ENCODE results near the gene MYO10.
"Not testable (repeated sequence)": the region's sequence is repeated elsewhere in the genome, so short reads cannot be mapped to it uniquely, and the experiment has no call there.

MYO10 gene

DNA sequence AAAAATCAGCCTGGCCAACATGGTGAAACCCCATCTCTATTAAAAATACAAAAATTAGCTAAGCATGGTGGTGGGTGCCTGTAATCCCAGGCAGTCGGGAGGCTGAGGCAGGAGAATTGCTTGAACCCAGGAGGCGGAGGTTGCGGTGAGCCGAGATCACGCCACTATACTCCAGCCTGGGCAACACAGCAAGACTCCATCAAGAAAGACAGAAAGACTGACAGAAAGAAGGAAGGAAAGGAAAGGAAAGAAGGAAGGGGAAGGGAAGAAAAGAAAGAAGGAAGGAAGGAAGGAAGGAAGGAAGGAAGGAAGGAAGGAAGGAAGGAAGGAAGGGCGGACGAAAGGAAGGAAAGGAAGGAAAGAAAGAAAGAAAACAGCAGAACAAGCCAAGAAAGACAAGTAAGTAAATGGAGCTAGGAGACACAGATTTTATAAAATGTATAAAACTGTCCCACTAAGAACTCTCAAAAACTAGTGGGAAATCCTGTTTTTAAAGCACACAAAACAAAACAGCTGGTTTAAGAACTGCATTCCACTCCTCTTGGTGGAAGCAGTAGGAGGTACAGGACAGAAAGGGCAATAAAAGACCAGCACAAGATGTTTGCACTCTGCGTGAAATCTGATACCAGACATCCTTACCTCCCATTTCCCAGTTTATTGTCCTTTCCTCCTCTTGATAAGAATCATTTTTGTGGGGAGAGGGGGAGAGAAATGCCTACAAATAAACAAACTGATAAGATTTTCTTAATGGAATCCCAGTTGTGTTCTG is 46.7 kb downstream of the MYO10 start:
- Mint-ChIP-seq H3K4me1 (no peaks in the 10 kb centered on the region), H3K27ac (no peak overlapping the region), H3K27me3 (peaks cover 5% of the 10 kb centered on the region), H3K4me3 (no peak overlapping the region), H3K36me3 (peaks cover 1% of the 10 kb centered on the region), H3K9me3 (no peaks in the 10 kb centered on the region)

DNA sequence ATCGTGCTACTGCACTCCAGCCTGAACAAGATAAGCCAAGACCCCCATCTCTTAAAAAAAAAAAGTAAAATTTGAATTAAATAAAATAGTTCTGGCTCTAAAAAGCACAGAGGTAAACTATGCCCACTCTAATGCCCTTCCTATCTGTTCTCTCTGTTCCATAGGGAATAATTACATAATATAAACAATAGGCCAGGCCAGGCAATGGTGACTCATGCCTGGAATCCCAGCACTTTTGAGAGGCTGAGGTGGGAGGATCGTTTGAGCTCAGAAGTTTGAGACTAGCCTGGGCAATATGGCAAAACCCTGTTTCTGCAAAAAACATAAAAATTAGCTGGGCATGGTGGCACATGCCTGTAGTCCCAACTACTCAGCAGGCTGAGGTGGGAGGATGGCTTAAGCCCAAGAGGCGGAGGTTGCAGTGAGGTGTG is 47.4 kb downstream of the MYO10 start:
- Mint-ChIP-seq H3K27ac (no peak overlapping the region), H3K36me3 (peaks cover 1% of the 10 kb centered on the region), H3K27me3 (peaks cover 5% of the 10 kb centered on the region), H3K9me3 (no peaks in the 10 kb centered on the region), H3K4me3 (no peak overlapping the region), H3K4me1 (no peaks in the 10 kb centered on the region)

DNA sequence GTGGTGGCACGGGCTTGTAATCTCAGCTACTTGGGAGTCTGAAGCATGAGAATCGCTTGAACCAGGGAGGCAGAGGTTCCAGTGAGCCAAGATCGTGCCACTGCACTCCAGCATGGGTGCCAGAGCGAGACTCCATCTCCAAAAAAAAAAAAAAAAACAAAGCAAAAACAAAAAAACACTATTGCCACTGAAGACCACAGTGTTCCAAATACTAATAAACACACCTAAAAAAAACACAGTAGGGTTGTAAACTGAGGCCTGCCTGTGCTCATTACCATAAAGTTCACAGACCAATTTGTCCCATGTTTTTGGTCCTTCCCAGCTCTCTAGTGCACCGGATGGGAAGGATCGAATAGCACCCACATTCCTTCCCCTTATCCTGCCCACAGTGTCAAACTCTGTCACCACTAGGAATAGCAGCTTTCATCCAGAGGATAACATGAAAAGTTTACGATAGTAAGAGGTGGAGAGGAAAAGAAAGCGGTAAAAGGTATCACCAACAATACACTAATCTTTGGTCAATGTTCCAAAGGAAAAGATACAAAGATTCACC is 49.2 kb downstream of the MYO10 start:
- Mint-ChIP-seq H3K36me3 (peaks cover 1% of the 10 kb centered on the region), H3K27me3 (peaks cover 7% of the 10 kb centered on the region), H3K4me3 (no peak overlapping the region), H3K27ac (no peak overlapping the region), H3K4me1 (no peaks in the 10 kb centered on the region), H3K9me3 (no peaks in the 10 kb centered on the region)

DNA sequence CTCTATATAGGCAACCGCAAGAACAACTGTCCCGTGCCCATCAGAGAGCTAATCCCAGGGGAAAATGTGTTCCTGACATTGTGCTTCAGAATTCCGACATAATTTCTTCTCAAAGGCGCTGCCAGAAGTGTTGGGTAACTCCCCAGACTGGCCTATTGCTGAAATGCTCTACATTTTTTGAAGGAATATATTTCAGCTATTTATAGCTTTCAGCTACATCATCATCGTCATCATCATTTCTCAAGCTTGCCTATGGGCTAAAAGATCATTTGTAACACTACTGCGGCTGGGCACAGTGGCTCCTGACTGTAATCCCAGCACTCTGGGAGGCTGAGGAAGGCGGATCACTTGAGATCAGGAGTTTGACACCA is 49.7 kb downstream of the MYO10 start:
- Mint-ChIP-seq H3K4me3 (no peak overlapping the region), H3K9me3 (no peaks in the 10 kb centered on the region)

DNA sequence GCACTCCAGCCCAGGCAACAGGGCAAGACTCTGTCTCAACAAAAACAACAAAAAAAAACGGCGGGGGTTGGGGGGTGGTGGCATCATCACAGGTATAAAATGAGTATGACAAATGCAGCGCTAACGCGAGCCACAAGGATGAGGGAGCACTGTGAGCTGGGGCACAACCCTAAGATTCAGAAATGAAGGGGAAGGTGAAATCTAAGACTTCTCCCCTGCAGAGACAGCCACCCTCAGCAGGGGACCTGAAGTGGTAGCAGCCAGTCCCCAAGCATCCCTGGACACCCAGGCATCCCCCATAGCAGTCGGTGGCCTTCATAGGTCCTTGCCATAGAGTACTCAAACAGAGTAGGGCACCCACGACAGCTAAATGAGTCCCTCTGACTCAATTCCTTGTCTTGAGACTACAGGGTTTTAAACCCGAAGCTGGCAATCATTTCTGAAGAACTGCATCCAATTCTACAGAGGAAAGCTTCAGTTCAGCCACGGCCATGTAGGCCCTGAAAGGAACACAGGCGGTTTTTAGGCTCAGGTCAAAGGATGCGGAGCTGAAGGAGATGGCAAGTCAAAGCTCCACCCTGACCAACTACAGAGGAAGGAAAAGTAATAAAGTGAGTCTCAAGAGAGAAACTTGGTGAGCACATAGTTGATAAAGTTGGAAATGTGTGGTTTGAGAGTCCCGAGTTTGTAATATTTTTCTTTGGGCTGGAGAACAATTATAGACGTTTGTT is 50.3 kb downstream of the MYO10 start:
- Mint-ChIP-seq H3K4me1 (no peaks in the 10 kb centered on the region), H3K27ac (no peak overlapping the region), H3K4me3 (no peak overlapping the region), H3K36me3 (peaks cover 1% of the 10 kb centered on the region), H3K27me3 (peaks cover 7% of the 10 kb centered on the region), H3K9me3 (no peaks in the 10 kb centered on the region)

More for the DNA sequence above, 49.7 kb downstream of the MYO10 start:
- Mint-ChIP-seq H3K27ac (no peak overlapping the region), H3K27me3 (peaks cover 7% of the 10 kb centered on the region), H3K4me1 (no peaks in the 10 kb centered on the region), H3K36me3 (peaks cover 1% of the 10 kb centered on the region)

DNA sequence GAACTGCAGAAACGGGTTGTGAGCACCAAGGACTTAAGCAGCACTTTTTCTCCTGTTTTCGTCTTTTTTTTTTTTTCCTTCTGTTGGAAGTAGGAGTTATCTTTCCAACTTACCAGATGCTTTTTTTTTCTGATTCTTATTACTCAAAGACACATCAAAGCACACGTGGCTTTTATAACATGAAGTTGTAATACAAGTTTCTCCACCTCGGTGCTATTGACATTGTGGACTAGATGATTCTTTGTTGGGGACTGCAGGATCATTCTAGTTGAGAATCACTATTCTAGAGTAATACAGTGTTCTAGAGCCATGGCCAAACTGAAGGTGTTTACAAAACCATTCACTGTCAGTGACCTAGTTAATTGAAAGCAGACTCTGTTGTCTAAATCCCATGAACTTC is 51.5 kb downstream of the MYO10 start:
- Mint-ChIP-seq H3K4me1 (no peaks in the 10 kb centered on the region), H3K27me3 (peaks cover 7% of the 10 kb centered on the region), H3K36me3 (peaks cover 1% of the 10 kb centered on the region), H3K27ac (no peak overlapping the region), H3K4me3 (no peak overlapping the region), H3K9me3 (no peaks in the 10 kb centered on the region)

DNA sequence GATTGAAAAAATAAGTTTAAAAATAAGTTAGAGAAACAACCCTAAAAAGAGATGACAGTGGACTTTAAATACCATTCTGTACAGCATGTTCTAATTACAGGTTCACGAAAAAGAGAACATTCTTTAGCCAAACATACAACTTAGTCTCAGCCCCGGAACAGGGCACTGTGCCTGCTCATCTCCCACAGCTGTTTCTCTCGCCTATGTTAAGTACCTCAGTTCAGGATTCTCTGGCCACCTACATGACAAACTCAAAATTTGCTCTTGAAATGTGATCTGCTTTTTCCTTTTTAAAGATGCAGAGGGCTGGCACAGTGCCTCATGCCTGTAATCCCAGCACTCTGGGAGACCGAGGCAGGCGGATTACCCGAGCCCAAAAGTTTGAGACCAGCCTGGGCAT is 52.3 kb downstream of the MYO10 start:
- H3K4me1 Mint-ChIP-seq: no peaks in the 10 kb centered on the region
- no peaks in the 10 kb centered on the region for H3K9me3 Mint-ChIP-seq
- peaks cover 7% of the 10 kb centered on the region for H3K27me3 Mint-ChIP-seq
- H3K4me3 Mint-ChIP-seq: no peak overlapping the region
- H3K27ac Mint-ChIP-seq: no peak overlapping the region
- peaks cover 1% of the 10 kb centered on the region for H3K36me3 Mint-ChIP-seq

DNA sequence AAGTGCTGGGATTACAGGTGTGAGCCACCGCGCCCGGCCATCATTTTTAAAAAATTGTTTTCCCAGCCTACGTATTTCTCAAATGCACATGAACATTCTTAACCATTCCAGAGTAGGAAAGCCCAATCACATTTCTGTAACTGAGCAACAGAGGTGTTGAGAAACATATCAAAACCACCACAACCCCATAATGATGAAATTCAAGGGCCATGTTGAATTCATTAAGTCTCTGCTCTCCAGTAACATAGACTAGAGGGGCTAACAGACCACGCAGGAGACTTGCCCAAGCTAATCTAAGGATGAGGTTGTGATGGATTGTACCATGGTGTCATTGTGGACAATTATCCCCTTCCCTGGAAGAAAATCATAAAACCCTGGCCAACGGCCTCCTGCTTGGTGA is 52.9 kb downstream of the MYO10 start:
- peaks cover 1% of the 10 kb centered on the region for H3K36me3 Mint-ChIP-seq
- H3K4me3 Mint-ChIP-seq: no peak overlapping the region
- no peaks in the 10 kb centered on the region for H3K9me3 Mint-ChIP-seq

DNA sequence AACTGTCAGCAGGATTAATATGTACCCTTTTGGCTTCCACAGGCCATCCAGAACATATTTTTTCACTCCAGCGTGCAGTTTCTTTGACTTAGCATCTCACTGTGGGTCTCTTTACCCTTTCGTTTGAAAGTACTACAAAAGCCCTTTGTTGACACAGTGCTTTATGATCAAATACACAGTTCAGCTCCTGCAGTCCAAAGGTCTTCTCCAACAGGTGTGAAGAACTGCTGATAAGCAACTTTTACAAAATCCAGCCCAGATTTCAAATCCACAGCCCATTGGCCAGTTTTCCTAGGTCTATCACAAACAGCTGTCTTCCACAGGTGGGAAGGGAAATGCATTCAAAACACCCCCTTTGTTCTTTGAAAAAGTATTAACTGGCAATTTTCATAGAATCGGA is 54.8 kb downstream of the MYO10 start:
- Mint-ChIP-seq H3K36me3 (no peaks in the 10 kb centered on the region), H3K4me3 (no peak overlapping the region)

More for the DNA sequence above, 52.9 kb downstream of the MYO10 start:
- Mint-ChIP-seq H3K27ac (no peak overlapping the region), H3K27me3 (peaks cover 7% of the 10 kb centered on the region), H3K4me1 (no peaks in the 10 kb centered on the region)

DNA sequence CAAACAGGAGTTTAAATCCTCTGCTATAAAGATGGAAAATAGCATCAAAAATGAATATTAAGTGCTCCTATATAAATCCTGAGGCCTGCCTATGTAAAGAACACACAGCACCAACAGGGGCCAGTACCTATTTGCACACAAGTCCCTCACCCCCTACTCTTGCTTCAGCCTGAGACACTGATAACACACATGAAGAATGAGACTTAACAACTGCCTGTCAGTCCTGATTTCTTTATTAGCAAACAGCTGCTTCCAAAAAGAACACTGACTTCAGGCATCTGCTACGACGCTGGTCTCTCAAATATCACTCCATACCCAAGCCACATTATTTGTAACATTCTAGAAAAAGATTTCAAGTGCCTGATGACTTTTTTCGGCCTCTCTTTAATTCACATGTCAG is 55.5 kb downstream of the MYO10 start:
- Mint-ChIP-seq H3K9me3 (peaks cover 3% of the 10 kb centered on the region), H3K36me3 (no peaks in the 10 kb centered on the region), H3K27me3 (peaks cover 2% of the 10 kb centered on the region), H3K4me3 (no peak overlapping the region), H3K27ac (no peak overlapping the region), H3K4me1 (no peaks in the 10 kb centered on the region)

More for the DNA sequence above, 54.8 kb downstream of the MYO10 start:
- Mint-ChIP-seq H3K27ac (no peak overlapping the region), H3K4me1 (no peaks in the 10 kb centered on the region), H3K27me3 (peaks cover 3% of the 10 kb centered on the region), H3K9me3 (peaks cover 3% of the 10 kb centered on the region)

DNA sequence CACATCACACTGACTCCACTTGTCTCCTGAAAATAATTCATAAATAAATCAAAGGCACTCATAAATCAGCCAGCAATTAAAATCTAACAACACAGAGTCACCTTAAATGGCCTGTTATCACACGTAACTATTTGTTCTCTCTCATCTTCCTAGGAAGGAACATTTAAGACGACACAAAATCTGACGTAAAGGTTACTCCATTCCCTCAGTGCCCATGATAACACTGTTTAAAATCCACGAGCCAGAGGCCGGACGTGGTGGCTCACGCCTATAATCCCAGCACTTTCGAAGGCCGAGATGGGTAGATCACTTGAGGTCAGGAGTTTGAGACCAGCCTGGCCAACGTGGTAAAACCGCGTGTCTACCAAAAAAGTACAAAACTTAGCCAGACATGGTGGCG is 56.4 kb downstream of the MYO10 start:
- Mint-ChIP-seq H3K36me3 (no peaks in the 10 kb centered on the region), H3K4me3 (no peak overlapping the region), H3K27ac (no peak overlapping the region), H3K9me3 (peaks cover 5% of the 10 kb centered on the region), H3K27me3 (peaks cover 2% of the 10 kb centered on the region), H3K4me1 (no peaks in the 10 kb centered on the region)

DNA sequence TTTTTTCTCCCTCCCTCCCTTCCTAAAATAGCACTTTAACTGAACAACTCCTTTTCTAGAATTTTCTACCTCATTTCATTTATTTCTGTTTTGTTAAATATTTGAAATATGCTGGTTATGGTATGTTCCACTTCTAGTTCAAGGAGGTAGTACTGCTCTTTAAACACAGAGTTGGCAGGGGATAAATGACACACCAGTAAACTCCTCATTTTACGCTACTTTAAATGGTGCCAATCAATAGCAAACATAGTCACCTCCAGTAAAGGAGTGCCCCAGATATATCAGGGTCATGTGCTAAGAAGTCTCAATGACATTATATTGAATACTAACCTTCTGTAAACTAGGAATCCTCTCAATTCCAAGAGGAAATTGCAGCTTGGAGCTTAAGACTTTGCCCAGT is 56.9 kb downstream of the MYO10 start:
- Mint-ChIP-seq H3K27ac (no peak overlapping the region), H3K4me1 (no peaks in the 10 kb centered on the region), H3K9me3 (peaks cover 9% of the 10 kb centered on the region), H3K4me3 (no peak overlapping the region), H3K27me3 (peaks cover 2% of the 10 kb centered on the region), H3K36me3 (no peaks in the 10 kb centered on the region)

DNA sequence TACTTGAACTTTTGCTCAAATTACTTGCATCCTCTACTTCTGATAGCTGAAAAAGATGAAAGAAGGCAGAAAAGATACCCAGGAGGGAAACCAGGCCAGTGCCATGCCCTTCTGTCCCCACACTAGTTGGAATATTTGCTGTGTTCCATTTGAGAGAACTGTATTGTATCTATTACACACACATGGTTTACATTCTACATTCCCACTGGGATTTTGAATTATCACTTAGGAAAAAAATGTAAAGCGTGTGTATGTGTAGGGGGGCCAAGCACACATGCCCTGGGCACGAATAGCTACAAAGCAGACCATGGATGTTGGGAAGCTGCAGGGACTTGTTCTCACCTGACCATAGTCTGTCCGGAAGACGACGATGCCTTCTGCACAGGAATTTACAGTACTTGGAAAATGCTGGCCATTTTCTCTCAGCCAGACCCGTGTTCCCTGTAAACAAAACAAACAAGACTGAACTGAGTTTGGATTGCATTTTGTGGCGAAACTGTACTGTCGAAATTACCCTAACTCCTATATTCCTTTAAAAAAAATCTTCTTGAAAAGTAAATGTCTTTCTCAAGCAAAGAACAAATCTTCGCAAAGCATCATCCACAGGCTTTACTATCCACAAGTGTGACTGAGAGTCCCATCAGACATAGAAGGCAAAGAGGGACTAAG is 58.7 kb downstream of the MYO10 start:
- no peaks in the 10 kb centered on the region for H3K27me3 Mint-ChIP-seq
- no peaks in the 10 kb centered on the region for H3K4me1 Mint-ChIP-seq
- H3K36me3 Mint-ChIP-seq: no peaks in the 10 kb centered on the region
- no peak overlapping the region for H3K4me3 Mint-ChIP-seq
- peaks cover 9% of the 10 kb centered on the region for H3K9me3 Mint-ChIP-seq
- H3K27ac Mint-ChIP-seq: no peak overlapping the region

DNA sequence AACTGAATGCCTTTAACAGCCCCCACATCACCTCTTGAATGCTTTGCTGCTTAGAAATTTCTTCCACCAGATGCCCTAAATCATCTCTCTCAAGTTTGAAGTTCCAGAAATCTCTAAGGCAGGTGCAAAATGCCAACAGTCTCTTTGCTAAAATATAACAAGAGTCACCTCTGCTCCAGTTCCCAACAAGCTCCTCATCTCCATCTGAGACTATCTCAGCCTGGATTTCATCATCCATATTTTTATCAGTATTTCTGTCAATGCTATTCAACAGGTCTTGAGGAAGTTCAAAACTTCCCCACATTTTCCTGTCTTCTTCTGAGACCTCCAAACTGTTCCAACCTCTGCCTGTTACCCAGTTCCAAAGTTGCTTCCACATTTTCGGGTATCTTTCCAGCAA is 61.7 kb downstream of the MYO10 start:
- H3K27ac Mint-ChIP-seq, H3K4me1 Mint-ChIP-seq, H3K9me3 Mint-ChIP-seq, H3K4me3 Mint-ChIP-seq, H3K27me3 Mint-ChIP-seq, H3K36me3 Mint-ChIP-seq: not testable (repeated sequence)

DNA sequence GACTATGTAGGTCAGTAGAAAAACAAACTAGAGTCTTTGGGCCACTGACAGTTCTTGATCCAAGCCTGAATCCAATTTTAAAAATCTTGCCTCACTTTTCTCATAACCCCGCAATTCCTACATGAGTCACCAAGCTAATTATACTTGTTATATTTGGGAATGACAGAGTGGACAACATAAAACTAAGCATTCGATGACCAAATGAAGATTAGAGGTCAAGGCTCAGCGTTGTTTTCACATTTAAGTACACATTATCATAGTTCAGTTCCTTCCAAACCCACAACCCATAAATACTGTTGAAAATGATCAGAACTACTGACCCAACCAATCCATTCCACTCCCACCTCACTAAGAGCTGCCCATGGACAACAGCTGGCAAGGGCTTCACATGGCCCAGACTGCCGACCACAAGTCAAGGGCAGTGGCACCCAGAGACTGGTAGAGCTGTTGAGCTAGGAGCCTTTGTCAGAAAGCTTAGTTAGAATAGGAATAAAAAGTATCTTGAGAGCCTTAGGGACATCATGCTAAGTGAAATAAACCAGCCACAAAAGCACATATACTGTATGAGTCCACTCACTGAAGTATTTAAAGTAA is 64.2 kb downstream of the MYO10 start:
- H3K27me3 Mint-ChIP-seq: peaks cover 2% of the 10 kb centered on the region
- no peak overlapping the region for H3K27ac Mint-ChIP-seq
- H3K4me1 Mint-ChIP-seq: no peaks in the 10 kb centered on the region
- H3K9me3 Mint-ChIP-seq: peaks cover 7% of the 10 kb centered on the region
- no peaks in the 10 kb centered on the region for H3K36me3 Mint-ChIP-seq
- H3K4me3 Mint-ChIP-seq: no peak overlapping the region
